ENCODE results near the gene LNPEP. TPM values are rescaled to one million over a fixed set of nuclear protein-coding genes. Genes with fewer than 3 reads are reported as not detected.

The LNPEP gene
- total and polyA plus RNA-seq, 10 of the 15 experiments (the other 5 are each of a cell fraction or from before 2014, with no cell fraction given), result 5.6 to 54.9 (median 25.0) TPM

- TF ChIP-seq RAD51 (IDR thresholded peaks at IDR 0.05) (0 out of 2 replicates have a peak, but pooled peaks have one; percentile 4), MEF2A (IDR thresholded peaks at IDR 0.05; ENCODE audit: insufficient read depth, low read depth, low read length) (peak; percentile 84), NFIC (IDR thresholded peaks at IDR 0.05; ENCODE audit: low read depth, low read length) (peak; percentile 93), SRF (IDR thresholded peaks at IDR 0.05; ENCODE audit: low read depth in 2 of 2, low read length in 2 of 2) (no peak), NR2F1 (conservative IDR thresholded peaks at IDR 0.05) (peak; percentile 54; the same call in 1 of the 2 replicates), JUNB (IDR thresholded peaks at IDR 0.05) (no peak), KDM1A (IDR thresholded peaks at IDR 0.05; ENCODE audit: borderline replicate concordance) (no peak), SKIL (IDR thresholded peaks at IDR 0.05; ENCODE audit: low read depth, poor library complexity, severe bottlenecking) (peak; percentile 96), ETV6 (conservative IDR thresholded peaks at IDR 0.05 in 1 of 2, IDR thresholded peaks at IDR 0.05 in 1 of 2; ENCODE audit: borderline replicate concordance in 1 of 2, low read depth in 1 of 2) (no peak; a peak in 1 of 4 replicates), IKZF1 (conservative IDR thresholded peaks at IDR 0.05) (no peak; the same call in 1 of the 2 replicates), TBL1XR1 (IDR thresholded peaks at IDR 0.05; ENCODE audit: low read depth, low read length) (peak; percentile 90), MYB (IDR thresholded peaks at IDR 0.05; ENCODE audit: borderline replicate concordance, low read depth, low read length) (no peak), NR2C2 (IDR thresholded peaks at IDR 0.05; ENCODE audit: borderline replicate concordance, control insufficient read depth, insufficient read length, low read depth) (no peak), RAD21 (IDR thresholded peaks at IDR 0.05; ENCODE audit: insufficient read depth, low read depth, low read length) (no peak)
- TF ChIP-seq, protein P1, sequence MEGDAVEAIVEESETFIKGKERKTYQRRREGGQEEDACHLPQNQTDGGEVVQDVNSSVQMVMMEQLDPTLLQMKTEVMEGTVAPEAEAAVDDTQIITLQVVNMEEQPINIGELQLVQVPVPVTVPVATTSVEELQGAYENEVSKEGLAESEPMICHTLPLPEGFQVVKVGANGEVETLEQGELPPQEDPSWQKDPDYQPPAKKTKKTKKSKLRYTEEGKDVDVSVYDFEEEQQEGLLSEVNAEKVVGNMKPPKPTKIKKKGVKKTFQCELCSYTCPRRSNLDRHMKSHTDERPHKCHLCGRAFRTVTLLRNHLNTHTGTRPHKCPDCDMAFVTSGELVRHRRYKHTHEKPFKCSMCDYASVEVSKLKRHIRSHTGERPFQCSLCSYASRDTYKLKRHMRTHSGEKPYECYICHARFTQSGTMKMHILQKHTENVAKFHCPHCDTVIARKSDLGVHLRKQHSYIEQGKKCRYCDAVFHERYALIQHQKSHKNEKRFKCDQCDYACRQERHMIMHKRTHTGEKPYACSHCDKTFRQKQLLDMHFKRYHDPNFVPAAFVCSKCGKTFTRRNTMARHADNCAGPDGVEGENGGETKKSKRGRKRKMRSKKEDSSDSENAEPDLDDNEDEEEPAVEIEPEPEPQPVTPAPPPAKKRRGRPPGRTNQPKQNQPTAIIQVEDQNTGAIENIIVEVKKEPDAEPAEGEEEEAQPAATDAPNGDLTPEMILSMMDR (IDR thresholded peaks at IDR 0.05 in 2 of 3, conservative IDR thresholded peaks at IDR 0.05 in 1 of 3; ENCODE audit: control insufficient read depth in 2 of 3, extremely low read depth in 1 of 3, insufficient read depth in 1 of 3, low read depth in 3 of 3, low read length in 3 of 3), result no peak
- TF ChIP-seq, protein P2, sequence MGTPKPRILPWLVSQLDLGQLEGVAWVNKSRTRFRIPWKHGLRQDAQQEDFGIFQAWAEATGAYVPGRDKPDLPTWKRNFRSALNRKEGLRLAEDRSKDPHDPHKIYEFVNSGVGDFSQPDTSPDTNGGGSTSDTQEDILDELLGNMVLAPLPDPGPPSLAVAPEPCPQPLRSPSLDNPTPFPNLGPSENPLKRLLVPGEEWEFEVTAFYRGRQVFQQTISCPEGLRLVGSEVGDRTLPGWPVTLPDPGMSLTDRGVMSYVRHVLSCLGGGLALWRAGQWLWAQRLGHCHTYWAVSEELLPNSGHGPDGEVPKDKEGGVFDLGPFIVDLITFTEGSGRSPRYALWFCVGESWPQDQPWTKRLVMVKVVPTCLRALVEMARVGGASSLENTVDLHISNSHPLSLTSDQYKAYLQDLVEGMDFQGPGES (IDR thresholded peaks at IDR 0.05), result no peak
- TF ChIP-seq, protein P3, sequence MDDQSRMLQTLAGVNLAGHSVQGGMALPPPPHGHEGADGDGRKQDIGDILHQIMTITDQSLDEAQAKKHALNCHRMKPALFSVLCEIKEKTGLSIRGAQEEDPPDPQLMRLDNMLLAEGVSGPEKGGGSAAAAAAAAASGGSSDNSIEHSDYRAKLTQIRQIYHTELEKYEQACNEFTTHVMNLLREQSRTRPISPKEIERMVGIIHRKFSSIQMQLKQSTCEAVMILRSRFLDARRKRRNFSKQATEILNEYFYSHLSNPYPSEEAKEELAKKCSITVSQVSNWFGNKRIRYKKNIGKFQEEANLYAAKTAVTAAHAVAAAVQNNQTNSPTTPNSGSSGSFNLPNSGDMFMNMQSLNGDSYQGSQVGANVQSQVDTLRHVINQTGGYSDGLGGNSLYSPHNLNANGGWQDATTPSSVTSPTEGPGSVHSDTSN (IDR thresholded peaks at IDR 0.05; ENCODE audit: insufficient replicate concordance, low read depth, low read length), result no peak
- TF ChIP-seq, protein P4, sequence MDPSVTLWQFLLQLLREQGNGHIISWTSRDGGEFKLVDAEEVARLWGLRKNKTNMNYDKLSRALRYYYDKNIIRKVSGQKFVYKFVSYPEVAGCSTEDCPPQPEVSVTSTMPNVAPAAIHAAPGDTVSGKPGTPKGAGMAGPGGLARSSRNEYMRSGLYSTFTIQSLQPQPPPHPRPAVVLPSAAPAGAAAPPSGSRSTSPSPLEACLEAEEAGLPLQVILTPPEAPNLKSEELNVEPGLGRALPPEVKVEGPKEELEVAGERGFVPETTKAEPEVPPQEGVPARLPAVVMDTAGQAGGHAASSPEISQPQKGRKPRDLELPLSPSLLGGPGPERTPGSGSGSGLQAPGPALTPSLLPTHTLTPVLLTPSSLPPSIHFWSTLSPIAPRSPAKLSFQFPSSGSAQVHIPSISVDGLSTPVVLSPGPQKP (IDR thresholded peaks at IDR 0.05; ENCODE audit: low read depth, low read length), result no peak
- TF ChIP-seq, protein P5, sequence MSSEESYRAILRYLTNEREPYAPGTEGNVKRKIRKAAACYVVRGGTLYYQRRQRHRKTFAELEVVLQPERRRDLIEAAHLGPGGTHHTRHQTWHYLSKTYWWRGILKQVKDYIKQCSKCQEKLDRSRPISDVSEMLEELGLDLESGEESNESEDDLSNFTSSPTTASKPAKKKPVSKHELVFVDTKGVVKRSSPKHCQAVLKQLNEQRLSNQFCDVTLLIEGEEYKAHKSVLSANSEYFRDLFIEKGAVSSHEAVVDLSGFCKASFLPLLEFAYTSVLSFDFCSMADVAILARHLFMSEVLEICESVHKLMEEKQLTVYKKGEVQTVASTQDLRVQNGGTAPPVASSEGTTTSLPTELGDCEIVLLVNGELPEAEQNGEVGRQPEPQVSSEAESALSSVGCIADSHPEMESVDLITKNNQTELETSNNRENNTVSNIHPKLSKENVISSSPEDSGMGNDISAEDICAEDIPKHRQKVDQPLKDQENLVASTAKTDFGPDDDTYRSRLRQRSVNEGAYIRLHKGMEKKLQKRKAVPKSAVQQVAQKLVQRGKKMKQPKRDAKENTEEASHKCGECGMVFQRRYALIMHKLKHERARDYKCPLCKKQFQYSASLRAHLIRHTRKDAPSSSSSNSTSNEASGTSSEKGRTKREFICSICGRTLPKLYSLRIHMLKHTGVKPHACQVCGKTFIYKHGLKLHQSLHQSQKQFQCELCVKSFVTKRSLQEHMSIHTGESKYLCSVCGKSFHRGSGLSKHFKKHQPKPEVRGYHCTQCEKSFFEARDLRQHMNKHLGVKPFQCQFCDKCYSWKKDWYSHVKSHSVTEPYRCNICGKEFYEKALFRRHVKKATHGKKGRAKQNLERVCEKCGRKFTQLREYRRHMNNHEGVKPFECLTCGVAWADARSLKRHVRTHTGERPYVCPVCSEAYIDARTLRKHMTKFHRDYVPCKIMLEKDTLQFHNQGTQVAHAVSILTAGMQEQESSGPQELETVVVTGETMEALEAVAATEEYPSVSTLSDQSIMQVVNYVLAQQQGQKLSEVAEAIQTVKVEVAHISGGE (CRISPR knock-in tag; IDR thresholded peaks at IDR 0.05), result no peak
Measured at GRCh38 chr5:96961053-96961452, 25.2 kb downstream of the LNPEP start (continued).

Measured in GM12878 (cell line).